HG03457 (cell line): ENCODE data around the gene KIRREL2.

Source experiments
- ATAC-seq: cut with Tn5 transposase; IDR thresholded peaks from one replicate; pipeline ENCODE4 v1.9.1; 2021; ENCODE audit warnings: moderate number of reproducible peaks; ENCODE audit not compliant: unreplicated experiment

Gene KIRREL2

GRCh38 chr19:35913589-35913988 is 56.9 kb downstream of the KIRREL2 start:
- ATAC-seq = no peak

- ATAC-seq = no peak
Measured at GRCh38 chr19:35915443-35915842, 58.7 kb downstream of the KIRREL2 start.
